Measurements from ENCODE around the gene SCARB1.

The SCARB1 gene

GRCh38 chr12:124745891-124746570 lies 117.6 kb downstream of the SCARB1 start:
- peak; percentile 90 for DNase-seq (ENCODE audit: low spot score)

- no peak for DNase-seq (ENCODE audit: low spot score)
Measured at GRCh38 chr12:124745465-124745890, 118.2 kb downstream of the SCARB1 start.

GRCh38 chr12:124744659-124745464 lies 118.8 kb downstream of the SCARB1 start:
- no peak for DNase-seq (ENCODE audit: low spot score)

- DNase-seq (ENCODE audit: low spot score) = no peak
Measured at GRCh38 chr12:124744273-124744640, 119.4 kb downstream of the SCARB1 start.

- no peak for DNase-seq (ENCODE audit: low spot score)
Measured at GRCh38 chr12:124743479-124744272, 120.0 kb downstream of the SCARB1 start.

- no peak for DNase-seq (ENCODE audit: low spot score)
Measured at GRCh38 chr12:124742678-124743077, 121.0 kb downstream of the SCARB1 start.

GRCh38 chr12:124742111-124742510 lies 121.6 kb downstream of the SCARB1 start:
- DNase-seq (ENCODE audit: low spot score) = no peak

GRCh38 chr12:124741211-124741610 lies 122.5 kb downstream of the SCARB1 start:
- DNase-seq (ENCODE audit: low spot score) = no peak

- DNase-seq (ENCODE audit: low spot score) = peak; percentile 65
Measured at GRCh38 chr12:124740691-124741137, 123.0 kb downstream of the SCARB1 start.

- DNase-seq (ENCODE audit: low spot score) = no peak
Measured at GRCh38 chr12:124739953-124740561, 123.6 kb downstream of the SCARB1 start.

GRCh38 chr12:124738636-124739467 lies 124.8 kb downstream of the SCARB1 start:
- DNase-seq (ENCODE audit: low spot score) = peak; percentile 43

- DNase-seq (ENCODE audit: low spot score) = no peak
Measured at GRCh38 chr12:124737772-124738635, 125.7 kb downstream of the SCARB1 start.

- peak; percentile 70 for DNase-seq (ENCODE audit: low spot score)
Measured at GRCh38 chr12:124737040-124737419, 126.6 kb downstream of the SCARB1 start.

GRCh38 chr12:124736115-124737039 lies 127.3 kb downstream of the SCARB1 start:
- DNase-seq (ENCODE audit: low spot score) = no peak

GRCh38 chr12:124734224-124734788 lies 129.4 kb downstream of the SCARB1 start:
- DNase-seq (ENCODE audit: low spot score) = no peak

GRCh38 chr12:124733086-124733485 lies 130.6 kb downstream of the SCARB1 start:
- no peak for DNase-seq (ENCODE audit: low spot score)

GRCh38 chr12:124732275-124733075 lies 131.2 kb downstream of the SCARB1 start:
- no peak for DNase-seq (ENCODE audit: low spot score)

GRCh38 chr12:124731869-124732268 lies 131.8 kb downstream of the SCARB1 start:
- no peak for DNase-seq (ENCODE audit: low spot score)

Measured in kidney tubule cell (primary cell).